Cardiac fibroblast (primary cell): ENCODE measurements around the gene EFL1.
A peak's percentile ranks its signal among the peaks of the same experiment; 100 is the strongest.
"Not testable (repeated sequence)": the region's sequence is repeated elsewhere in the genome, so short reads cannot be mapped to it uniquely, and the experiment has no call there.

Source experiments
- DNase-seq, 2 donors: peaks; one replicate each; pipeline versions ENCODE4 v3.0.0 to v3.0.0-alpha.2; 2010; ENCODE audit warnings: low read depth in 2 of 2
- H3K4me3 ChIP-seq, 2 donors: replicated peaks in 1 of 2; 1 replicate in 1 of 2; 2 replicates in 1 of 2; pipeline ENCODE4 v1.5.1; 2011; ENCODE audit warnings: low read depth in 2 of 2, low read length in 2 of 2, mild to moderate bottlenecking in 2 of 2, moderate library complexity in 1 of 2
- TF ChIP-seq, protein P1 (sequence below): IDR thresholded peaks from one replicate; pipeline ENCODE4 v1.5.1; 2011; ENCODE audit warnings: low read depth, mild to moderate bottlenecking, low read length, inconsistent platforms

The EFL1 gene

DNA sequence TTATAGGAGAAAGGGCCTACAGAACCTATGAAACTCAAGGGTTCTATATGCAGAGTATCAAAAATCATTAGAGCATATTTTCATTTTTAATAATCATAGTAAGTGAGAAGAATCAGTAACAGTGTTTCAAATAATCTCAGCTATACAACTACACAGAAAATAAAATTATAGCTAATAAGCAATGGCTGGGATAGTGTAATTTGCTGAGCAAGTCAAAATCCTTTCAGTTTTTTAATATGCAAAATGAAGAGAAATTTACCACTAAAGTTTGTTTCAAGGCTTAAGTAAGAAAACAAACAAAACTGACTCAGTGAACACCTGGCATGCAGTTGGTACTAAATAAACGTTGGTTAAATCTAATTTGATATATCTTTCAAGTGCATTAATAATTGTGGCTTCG is 66.2 kb downstream of the EFL1 start:
- no peak overlapping the region for H3K4me3 ChIP-seq
- TF ChIP-seq, protein P1, sequence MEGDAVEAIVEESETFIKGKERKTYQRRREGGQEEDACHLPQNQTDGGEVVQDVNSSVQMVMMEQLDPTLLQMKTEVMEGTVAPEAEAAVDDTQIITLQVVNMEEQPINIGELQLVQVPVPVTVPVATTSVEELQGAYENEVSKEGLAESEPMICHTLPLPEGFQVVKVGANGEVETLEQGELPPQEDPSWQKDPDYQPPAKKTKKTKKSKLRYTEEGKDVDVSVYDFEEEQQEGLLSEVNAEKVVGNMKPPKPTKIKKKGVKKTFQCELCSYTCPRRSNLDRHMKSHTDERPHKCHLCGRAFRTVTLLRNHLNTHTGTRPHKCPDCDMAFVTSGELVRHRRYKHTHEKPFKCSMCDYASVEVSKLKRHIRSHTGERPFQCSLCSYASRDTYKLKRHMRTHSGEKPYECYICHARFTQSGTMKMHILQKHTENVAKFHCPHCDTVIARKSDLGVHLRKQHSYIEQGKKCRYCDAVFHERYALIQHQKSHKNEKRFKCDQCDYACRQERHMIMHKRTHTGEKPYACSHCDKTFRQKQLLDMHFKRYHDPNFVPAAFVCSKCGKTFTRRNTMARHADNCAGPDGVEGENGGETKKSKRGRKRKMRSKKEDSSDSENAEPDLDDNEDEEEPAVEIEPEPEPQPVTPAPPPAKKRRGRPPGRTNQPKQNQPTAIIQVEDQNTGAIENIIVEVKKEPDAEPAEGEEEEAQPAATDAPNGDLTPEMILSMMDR, result no peak
- DNase-seq, result no peak

- not testable (repeated sequence) for H3K4me3 ChIP-seq
- DNase-seq, result peak in 1 of 2 donors; percentile 20
Observed at GRCh38 chr15:82195818-82196217, 66.7 kb downstream of the EFL1 start.

DNA sequence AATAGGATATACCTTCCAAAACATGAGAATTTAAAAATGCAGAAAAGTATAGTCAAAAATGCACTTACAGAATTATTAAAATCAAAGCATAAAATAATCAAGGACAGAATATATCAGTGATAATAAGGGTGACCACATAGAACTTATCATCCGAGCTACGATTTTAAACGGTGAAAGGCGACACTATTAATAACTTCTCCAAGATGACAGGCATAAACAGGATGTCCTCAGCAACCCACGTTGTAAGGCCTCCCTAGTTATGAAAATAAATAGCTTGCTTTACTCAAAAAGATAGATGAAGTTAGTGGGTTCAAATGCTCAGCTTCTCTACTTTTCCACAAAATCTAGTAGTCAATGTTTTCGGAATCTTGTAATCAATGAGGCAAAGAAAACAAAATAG is 68.0 kb downstream of the EFL1 start:
- not testable (repeated sequence) for DNase-seq, H3K4me3 ChIP-seq

DNA sequence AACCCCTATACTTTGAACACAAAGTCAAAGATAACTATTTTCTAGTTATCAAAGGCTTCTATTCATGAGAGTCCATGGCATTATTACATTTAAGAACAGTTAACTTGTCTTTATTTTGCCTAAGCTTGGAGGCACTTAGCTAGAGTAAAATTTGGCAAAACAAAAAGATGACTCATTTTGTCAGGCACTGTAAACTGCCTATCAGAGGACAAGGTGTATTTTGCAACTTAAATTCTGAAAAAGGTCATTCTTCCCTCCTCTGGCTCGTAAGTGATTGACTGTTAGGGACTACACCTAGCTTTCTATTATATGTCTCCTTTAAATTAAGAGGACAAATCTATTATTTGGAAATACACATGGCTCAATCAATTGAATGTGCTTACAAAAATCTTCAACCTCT is 69.1 kb downstream of the EFL1 start:
- not testable (repeated sequence) for DNase-seq, H3K4me3 ChIP-seq

GRCh38 chr15:82192394-82192793 is 70.1 kb downstream of the EFL1 start:
- not testable (repeated sequence) for DNase-seq, H3K4me3 ChIP-seq

DNA sequence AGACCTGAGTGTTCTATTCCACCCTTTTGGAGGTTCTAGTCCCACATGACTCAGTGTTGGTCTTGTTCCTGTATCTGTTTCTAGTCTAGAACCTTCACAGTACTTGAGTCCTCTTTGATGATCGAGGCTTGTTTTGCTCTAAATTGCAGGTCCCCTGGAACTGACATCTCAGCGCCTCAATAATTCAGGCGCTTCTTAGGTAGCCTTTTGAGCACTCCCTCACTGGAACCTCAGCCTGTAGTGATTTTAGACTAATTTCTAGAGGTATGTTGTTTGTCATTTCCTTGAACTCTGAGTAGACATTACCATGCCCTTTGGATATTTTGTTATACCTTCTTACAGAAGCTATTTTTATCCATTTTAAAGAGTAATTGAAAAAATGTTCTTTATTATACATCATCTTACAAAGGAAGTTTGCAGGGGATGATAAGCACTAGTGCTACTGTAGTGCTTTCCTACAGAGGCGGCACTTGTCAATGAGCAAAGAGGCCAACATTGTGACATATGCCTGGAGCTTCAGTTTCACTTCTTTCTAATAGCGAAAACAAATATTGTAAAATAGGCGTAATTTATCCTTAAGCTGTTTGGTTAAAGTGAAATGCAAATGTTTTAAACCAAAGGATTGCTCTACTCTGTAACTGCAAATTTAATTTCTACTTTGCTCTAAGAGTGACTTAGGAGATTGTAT is 75.7 kb downstream of the EFL1 start:
- TF ChIP-seq, protein P1, result no peak
- no peak for DNase-seq
- no peak overlapping the region for H3K4me3 ChIP-seq

GRCh38 chr15:82186161-82186560 is 76.4 kb downstream of the EFL1 start:
- H3K4me3 ChIP-seq, result no peak overlapping the region
- DNase-seq, result no peak
- TF ChIP-seq, protein P1, result no peak

GRCh38 chr15:82184776-82185175 is 77.8 kb downstream of the EFL1 start:
- H3K4me3 ChIP-seq, result no peak overlapping the region
- DNase-seq, result no peak
- TF ChIP-seq, protein P1, result no peak

DNA sequence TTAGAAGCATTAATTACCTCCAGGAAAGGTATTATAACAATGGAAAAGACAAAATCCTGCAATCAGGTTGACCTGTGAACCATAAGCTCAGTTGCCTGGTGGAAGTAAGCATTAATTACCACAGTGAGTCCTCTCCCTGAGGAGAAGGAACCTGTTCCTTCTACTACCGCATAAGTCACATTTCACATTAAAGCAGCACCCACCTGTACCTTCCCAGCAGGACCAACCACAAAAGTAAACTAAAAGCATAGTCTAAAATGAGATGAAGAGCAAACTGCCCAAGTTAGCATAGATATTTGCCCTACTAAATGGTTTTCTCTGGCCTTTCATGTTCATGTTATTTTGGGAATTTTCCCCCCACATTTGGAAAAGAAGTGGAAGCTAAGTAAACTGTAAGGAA is 78.2 kb downstream of the EFL1 start:
- DNase-seq, result no peak
- no peak overlapping the region for H3K4me3 ChIP-seq
- TF ChIP-seq, protein P1, result no peak
